Measurements from ENCODE around the gene OSER1. TPM values are rescaled to one million over a fixed set of nuclear protein-coding genes. Genes with fewer than 3 reads are reported as not detected.
A peak's percentile ranks its signal among the peaks of the same experiment; 100 is the strongest.

The OSER1 gene
- total RNA-seq, 1 experiment from 2014 or later: 79.7 TPM

GRCh38 chr20:44153636-44154043, 56.9 kb downstream of the OSER1 start:
- H3K4me3 ChIP-seq (ENCODE audit: low read depth, low read length): no peak overlapping the region
- Mint-ChIP-seq H3K4me1 (ENCODE audit: low read depth, unreplicated experiment) (peaks cover 16% of the 10 kb centered on the region), H3K9me3 (ENCODE audit: unreplicated experiment) (peaks cover 11% of the 10 kb centered on the region), H3K27me3 (ENCODE audit: insufficient read depth, unreplicated experiment) (no peaks in the 10 kb centered on the region), H3K36me3 (ENCODE audit: insufficient read depth, unreplicated experiment) (no peaks in the 10 kb centered on the region), H3K27ac (ENCODE audit: unreplicated experiment) (peak overlapping the region; percentile 3), H3K4me3 (ENCODE audit: unreplicated experiment) (no peak overlapping the region)
- intact Hi-C loops (cut with micrococcal nuclease; ENCODE audit: unreplicated experiment): loop anchor here (2.0 kb wide), 1 partner anchor 27 kb away; no protein-coding TSS in a partner anchor
- TF ChIP-seq CTCF (IDR thresholded peaks at IDR 0.05; ENCODE audit: insufficient read depth in 1 of 2, low read depth in 1 of 2, low read length in 1 of 2, severe bottlenecking in 1 of 2, unreplicated experiment in 1 of 2): no peak
- no peaks in the 10 kb centered on the region for H3K36me3 ChIP-seq (ENCODE audit: control insufficient read depth, insufficient read depth, low read length)
- peaks cover 33% of the 10 kb centered on the region for H3K4me1 ChIP-seq
- CTCF ChIA-PET: interaction anchor here (0.8 to 1.1 kb wide), 2 partner anchors 36 to 37 kb away, joined by 3 read pairs; no protein-coding TSS in a partner anchor
- H3K27me3 ChIP-seq (replicated peaks; ENCODE audit: control insufficient read depth, insufficient read depth, low read length): no peaks in the 10 kb centered on the region
- POLR2A ChIA-PET: no interaction called here
- peaks cover 8% of the 10 kb centered on the region for H3K9me3 ChIP-seq
- no peak for DNase-seq
- no TSS peak for BruUV-seq (replicated peaks)

GRCh38 chr20:44151621-44152416, 58.8 kb downstream of the OSER1 start:
- H3K4me3 ChIP-seq (ENCODE audit: low read depth, low read length): no peak overlapping the region
- POLR2A ChIA-PET: interaction anchor here (1.0 to 2.3 kb wide), 3 partner anchors 15 to 36 kb away, joined by 3 to 10 read pairs (median 4); no protein-coding TSS in a partner anchor
- intact Hi-C loops (cut with micrococcal nuclease; ENCODE audit: unreplicated experiment): loop anchor here (1.0 to 2.0 kb wide), 2 partner anchors 15 to 29 kb away; no protein-coding TSS in a partner anchor
- peaks cover 8% of the 10 kb centered on the region for H3K9me3 ChIP-seq
- Mint-ChIP-seq H3K4me3 (ENCODE audit: unreplicated experiment) (peak overlapping the region; percentile 1), H3K9me3 (ENCODE audit: unreplicated experiment) (peaks cover 11% of the 10 kb centered on the region), H3K27ac (ENCODE audit: unreplicated experiment) (peak overlapping the region; percentile 26), H3K27me3 (ENCODE audit: insufficient read depth, unreplicated experiment) (no peaks in the 10 kb centered on the region), H3K36me3 (ENCODE audit: insufficient read depth, unreplicated experiment) (no peaks in the 10 kb centered on the region), H3K4me1 (ENCODE audit: low read depth, unreplicated experiment) (peaks cover 16% of the 10 kb centered on the region)
- BruUV-seq (replicated peaks): TSS peak; percentile 67
- H3K4me1 ChIP-seq: peaks cover 33% of the 10 kb centered on the region
- H3K27me3 ChIP-seq (replicated peaks; ENCODE audit: control insufficient read depth, insufficient read depth, low read length): no peaks in the 10 kb centered on the region
- H3K36me3 ChIP-seq (ENCODE audit: control insufficient read depth, insufficient read depth, low read length): no peaks in the 10 kb centered on the region
- peak; percentile 77 to 91 for DNase-seq
- TF ChIP-seq CTCF (IDR thresholded peaks at IDR 0.05; ENCODE audit: insufficient read depth in 1 of 2, low read depth in 1 of 2, low read length in 1 of 2, severe bottlenecking in 1 of 2, unreplicated experiment in 1 of 2): no peak
- CTCF ChIA-PET: interaction anchor here (0.7 to 1.8 kb wide), 5 partner anchors 15 to 38 kb away, joined by 3 to 14 read pairs (median 10); no protein-coding TSS in a partner anchor

- H3K9me3 Mint-ChIP-seq (ENCODE audit: unreplicated experiment): peaks cover 11% of the 10 kb centered on the region
- H3K36me3 Mint-ChIP-seq (ENCODE audit: insufficient read depth, unreplicated experiment): peaks cover 5% of the 10 kb centered on the region
- Histone ChIP-seq H3K36me3 (ENCODE audit: control insufficient read depth, insufficient read depth, low read length) (no peaks in the 10 kb centered on the region), H3K4me1 (peaks cover 27% of the 10 kb centered on the region), H3K27me3 (replicated peaks; ENCODE audit: control insufficient read depth, insufficient read depth, low read length) (no peaks in the 10 kb centered on the region), H3K9me3 (peaks cover 8% of the 10 kb centered on the region), H3K4me3 (ENCODE audit: low read depth, low read length) (no peak overlapping the region)
- H3K27ac Mint-ChIP-seq (ENCODE audit: unreplicated experiment): peak overlapping the region; percentile 45
- peaks cover 11% of the 10 kb centered on the region for H3K4me1 Mint-ChIP-seq (ENCODE audit: low read depth, unreplicated experiment)
- POLR2A ChIA-PET: no interaction called here
- no peak for DNase-seq
- no TSS peak for BruUV-seq (replicated peaks)
- no peaks in the 10 kb centered on the region for H3K27me3 Mint-ChIP-seq (ENCODE audit: insufficient read depth, unreplicated experiment)
- CTCF ChIA-PET: interaction anchor here (1.1 kb wide), 1 partner anchor 44 kb away, joined by 5 read pairs; no protein-coding TSS in a partner anchor
- H3K4me3 Mint-ChIP-seq (ENCODE audit: unreplicated experiment): no peak overlapping the region
- no peak for TF ChIP-seq CTCF (IDR thresholded peaks at IDR 0.05; ENCODE audit: insufficient read depth in 1 of 2, low read depth in 1 of 2, low read length in 1 of 2, severe bottlenecking in 1 of 2, unreplicated experiment in 1 of 2)
- intact Hi-C loops (cut with micrococcal nuclease; ENCODE audit: unreplicated experiment): no loop called here
These were observed 64.3 kb downstream of the OSER1 start for GRCh38 chr20:44146272-44146671.

Other genes with a start within 250 kb of the OSER1 start
- gene JPH2, start 23.6 kb downstream of the OSER1 start, total RNA-seq (2022): 10.5 and 11.1 TPM in 2 replicates
- gene GDAP1L1, start 36.5 kb upstream of the OSER1 start, total RNA-seq (2022): 2.5 and 4.2 TPM in 2 replicates
- 13.9 and 14.4 TPM in 2 replicates for gene FITM2, start 100.4 kb upstream of the OSER1 start, total RNA-seq (2022)
- not detected in 2 replicates for gene R3HDML, start 126.3 kb upstream of the OSER1 start, total RNA-seq (2022)
- 256 and 292 TPM in 2 replicates for gene HNF4A, start 144.9 kb upstream of the OSER1 start, total RNA-seq (2022)

All from Caco-2 (cell line).